HG03378 (cell line): ENCODE data around the gene WDR53.
"Not testable (repeated sequence)": the region's sequence is repeated elsewhere in the genome, so short reads cannot be mapped to it uniquely, and the experiment has no call there.

Experiments used
- ATAC-seq: cut with Tn5 transposase; IDR thresholded peaks from one replicate; pipeline ENCODE4 v1.9.1; 2021; ENCODE audit warnings: mild to moderate bottlenecking, moderate library complexity; ENCODE audit not compliant: unreplicated experiment

Gene WDR53

DNA sequence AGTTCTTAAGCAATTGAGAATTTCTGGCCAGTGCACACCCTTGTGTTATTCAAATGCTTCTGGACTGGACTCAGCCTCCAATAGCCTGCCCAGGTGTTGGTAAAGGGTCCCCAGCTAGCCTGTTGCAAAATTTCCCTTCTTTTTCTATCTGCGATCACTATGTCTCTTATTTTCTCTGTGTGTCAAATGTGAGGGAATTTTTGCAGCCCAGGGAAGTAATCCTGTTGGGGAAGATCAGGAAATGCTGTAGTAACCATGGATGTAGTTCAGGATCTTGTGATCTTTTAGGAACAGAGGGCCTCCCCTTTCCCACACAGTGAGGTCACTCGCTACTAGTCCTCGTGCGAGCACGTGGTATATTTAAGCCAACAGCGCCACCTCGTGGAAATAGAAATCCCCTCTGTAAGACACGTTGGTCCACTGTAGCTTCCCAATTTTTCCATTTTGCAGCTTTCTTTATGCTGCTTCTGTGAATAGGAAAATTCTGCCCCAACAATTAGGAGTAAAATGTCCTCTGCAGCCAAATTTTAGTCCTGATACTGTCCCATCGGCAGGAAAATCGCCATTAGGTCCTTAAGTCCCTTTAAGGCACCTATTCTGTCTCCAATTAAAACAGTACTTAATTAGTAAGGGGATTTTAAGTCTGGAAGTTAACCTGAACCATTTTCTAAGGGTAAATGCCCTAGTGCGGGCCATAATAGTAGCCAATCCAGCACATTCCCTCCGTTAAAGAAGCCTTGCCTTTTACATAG is 49.2 kb downstream of the WDR53 start:
- ATAC-seq, result no peak

DNA sequence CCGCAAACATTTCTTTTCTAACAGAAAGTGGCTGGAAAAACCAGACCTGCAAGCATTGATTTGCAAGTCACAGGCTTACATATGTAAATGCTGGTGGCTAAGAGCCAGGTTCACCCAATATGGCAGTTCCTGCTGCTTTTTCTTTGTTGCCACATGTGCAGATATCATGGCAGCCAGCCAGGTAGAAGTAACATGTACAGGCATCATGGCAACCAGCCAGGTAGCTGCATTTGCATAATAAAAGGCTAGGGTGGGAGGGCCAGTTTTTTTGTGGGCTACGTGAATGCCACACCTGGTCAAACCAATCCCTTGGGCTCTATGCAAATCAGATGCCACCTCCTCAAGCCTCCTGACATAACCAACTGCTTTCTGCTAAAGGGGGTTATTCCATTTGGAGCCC is 50.4 kb downstream of the WDR53 start:
- no peak for ATAC-seq

DNA sequence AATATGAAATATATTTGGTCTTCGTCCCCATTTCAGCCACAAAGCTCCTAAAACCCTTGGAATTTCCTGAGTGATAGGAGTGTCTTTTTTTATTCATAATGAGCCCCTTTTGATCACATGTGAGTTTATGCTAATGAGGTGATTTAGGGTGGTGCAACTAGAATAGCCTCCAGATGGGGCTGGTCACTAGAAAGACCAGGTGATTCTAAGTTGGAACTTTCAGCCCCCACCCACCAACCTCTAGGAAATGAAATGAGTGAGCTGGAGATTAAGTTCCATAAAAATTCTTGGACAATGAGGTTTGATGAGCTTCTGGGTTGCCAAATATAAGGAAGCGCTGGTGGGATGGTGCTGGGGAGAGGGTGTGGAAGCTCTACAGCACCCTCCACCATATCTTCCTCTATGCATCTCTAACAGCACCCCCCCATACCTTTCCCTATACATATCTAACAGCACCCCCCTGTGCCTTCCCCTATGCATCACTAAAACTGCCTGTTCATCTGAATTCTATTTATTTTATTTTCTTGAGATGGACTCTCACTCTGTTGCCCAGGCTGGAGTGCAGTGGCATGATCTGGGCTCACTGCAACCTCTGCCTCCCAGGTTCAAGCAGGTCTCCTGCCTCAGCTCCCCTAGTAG is 51.1 kb downstream of the WDR53 start:
- no peak for ATAC-seq

DNA sequence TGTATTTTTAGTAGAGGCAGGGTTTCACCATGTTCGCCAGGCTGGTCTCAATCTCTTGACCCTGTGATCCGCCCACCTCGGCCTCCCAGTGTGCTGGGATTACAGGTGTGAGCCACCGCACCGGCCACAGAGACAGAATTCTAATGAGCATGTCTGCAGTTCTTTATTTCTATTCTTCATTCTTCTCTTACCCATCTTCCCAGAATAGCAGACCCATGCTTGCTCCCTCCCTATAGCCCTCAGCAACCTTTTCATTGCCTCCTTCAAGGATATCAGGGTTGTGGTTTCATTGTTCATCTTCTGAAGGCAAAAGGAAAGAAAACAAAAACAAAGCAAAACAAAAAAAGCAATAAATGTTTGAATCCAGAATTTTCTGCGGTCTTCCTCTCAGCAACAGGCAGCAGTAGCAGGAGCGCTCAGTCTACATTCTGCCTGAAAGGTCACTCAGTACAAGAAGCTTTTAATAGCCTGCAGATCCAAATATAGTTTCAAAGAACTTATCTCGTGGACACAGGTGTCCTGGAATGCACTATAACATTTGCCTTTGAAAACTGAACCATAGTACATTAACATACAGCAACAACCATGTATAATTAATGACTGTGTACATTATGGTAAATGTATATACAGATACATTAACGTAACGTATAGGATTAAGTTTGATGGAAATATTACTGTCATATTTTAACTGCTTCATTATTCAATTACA is 53.3 kb downstream of the WDR53 start, which contains the start of gene SMCO1:
Gene SMCO1, minus strand, starts transcription at position 434 of the 709 bp plus-strand sequence. Its CDS starts 137 bp downstream, at position 297.
- ATAC-seq, result no peak

DNA sequence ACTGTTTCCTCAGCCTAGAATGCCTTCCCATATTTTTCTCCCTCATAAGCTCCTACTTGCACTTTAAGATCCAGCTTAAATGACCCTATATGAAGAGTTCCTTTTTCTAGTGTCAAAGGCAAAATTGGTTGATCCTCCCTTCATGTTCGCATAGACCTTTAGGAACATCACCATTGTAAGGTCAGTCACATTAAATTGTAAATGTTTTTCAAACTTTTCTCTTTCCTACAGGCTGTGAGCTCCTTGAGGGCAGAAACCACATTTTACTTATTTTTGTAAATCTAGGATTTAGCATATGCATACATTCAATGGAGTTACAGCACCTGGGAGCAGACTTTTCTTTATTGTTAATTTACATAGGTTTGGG is 54.0 kb downstream of the WDR53 start:
- no peak for ATAC-seq

DNA sequence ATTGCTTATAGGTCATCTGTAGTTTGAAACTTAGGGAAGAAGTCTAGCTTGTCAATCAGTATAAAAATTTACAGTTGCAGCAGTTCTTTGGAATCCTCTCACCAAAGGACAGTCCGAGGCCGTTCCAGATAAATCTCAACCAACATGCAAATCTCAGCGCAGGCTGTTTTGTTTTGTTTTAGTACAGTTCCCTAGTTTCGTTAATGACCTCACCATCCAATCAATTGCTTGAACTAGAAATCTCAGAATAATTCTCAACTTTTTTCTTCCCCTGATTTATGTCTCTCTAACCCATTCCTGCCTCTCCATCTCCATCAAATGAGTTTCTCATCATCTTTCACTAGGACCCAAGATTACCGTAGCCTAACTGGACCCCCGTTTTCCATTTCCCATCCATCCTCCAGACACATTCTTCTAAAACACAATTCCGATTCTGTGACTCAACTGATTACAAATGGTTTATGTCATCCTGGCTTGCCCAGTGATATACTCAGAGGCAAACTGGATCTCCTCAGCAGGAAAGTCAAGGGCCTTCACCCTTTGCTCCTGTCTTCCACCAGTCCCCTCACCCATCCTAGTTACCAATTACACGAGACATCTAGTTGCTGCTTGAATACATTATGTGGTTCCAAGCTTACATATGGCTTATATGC is 54.5 kb downstream of the WDR53 start:
- no peak for ATAC-seq

DNA sequence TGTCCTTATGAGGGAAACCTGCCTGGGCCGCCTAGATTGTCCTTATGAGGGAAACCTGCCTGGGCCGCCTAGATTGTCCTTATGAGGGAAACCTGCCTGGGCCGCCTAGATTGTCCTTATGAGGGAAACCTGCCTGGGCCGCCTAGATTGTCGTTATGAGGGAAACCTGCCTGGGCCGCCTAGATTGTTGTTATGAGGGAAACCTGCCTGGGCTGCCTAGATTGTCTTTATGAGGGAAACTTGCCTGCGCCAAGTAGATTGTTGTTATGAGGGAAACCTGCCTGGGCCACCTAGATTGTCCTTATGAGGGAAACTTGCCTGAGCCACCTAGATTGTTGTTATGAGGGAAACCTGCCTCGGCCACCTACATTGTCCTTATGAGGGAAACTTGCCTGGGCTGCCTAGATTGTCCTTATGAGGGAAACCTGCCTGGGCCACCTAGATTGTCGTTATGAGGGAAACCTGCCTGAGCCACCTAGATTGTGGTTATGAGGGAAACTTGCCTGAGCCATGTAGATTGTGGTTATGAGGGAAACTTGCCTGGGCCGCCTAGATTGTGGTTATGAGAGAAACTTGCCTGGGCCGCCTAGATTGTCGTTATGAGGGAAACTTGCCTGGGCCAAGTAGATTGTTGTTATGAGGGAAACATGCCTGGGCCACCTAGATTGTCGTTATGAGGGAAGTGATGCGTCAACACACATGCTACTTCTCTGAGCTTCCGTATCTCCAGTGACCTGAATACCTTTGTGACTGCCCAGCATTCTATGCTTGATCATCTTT is 56.5 kb downstream of the WDR53 start:
- ATAC-seq, result not testable (repeated sequence)

DNA sequence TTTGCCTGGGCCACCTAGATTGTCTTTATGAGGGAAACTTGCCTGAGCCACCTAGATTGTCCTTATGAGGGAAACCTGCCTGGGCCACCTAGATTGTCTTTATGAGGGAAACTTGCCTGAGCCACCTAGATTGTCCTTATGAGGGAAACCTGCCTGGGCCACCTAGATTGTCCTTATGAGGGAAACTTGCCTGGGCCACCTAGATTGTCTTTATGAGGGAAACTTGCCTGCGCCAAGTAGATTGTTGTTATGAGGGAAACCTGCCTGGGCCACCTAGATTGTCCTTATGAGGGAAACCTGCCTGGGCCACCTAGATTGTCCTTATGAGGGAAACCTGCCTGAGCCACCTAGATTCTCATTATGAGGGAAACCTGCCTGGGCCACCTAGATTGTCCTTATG is 57.2 kb downstream of the WDR53 start:
- not testable (repeated sequence) for ATAC-seq

DNA sequence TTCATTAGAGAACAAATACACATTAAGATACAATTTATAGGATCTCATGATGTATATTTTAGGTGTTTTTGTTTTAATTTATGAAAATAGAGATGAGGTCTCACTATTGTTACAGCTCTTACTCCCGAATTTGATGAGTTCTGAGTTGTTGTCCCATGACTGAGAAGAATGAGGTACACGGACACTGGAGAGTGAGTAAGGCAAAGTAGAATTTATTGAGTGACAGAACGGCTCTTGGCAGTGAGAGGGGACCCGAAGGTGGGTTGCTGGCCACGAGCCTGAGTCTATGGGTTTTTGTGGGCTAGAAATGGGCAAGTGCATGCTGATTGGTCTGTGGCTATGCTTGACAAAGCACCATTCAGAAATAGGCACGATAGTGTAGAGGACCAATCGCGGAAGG is 61.7 kb downstream of the WDR53 start:
- ATAC-seq, result no peak

DNA sequence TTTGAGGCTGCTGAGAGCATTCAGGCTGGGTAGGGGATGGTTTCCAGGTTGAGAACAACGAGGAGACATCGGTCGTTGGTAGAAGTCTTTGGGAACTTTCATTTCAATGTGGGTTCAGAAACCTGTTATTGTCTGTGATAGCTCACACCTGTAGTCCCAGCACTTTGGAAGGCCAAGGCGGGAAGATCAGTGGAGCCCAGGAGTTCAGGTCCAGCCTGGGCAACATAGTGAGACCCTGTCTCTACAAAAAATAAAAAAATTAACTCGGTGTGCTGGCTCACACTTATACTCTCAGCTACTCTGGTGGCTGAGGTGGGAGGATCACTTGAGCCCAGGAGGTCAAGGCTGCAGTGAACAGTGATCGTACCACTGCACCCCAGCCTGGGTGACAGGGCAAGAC is 63.8 kb downstream of the WDR53 start:
- ATAC-seq, result no peak
